Adrenal gland (tissue), 12 donors: Measurements from ENCODE around the gene GALK2. TPM values are rescaled to one million over a fixed set of nuclear protein-coding genes. Genes with fewer than 3 reads are reported as not detected.

Source experiments
- DNase-seq, 7 donors: peaks; one replicate each; pipeline ENCODE4 v3.0.0-alpha.2; 2019 to 2020
- H3K27ac ChIP-seq, 5 donors: fragments of 200-600 bp; sonication (generic) in 4 of 5; 1 replicate in 3 of 5; 2 replicates in 2 of 5; pipeline versions ENCODE4 v1.5.1 to v1.8.0; 2016 to 2020; ENCODE audit warnings: mild to moderate bottlenecking in 1 of 5
- H3K27me3 ChIP-seq: fragments of 200-600 bp; 2 replicates; pipeline ENCODE4 v1.8.0; 2021
- H3K36me3 ChIP-seq, 2 donors: fragments of 200-600 bp; replicated peaks in 1 of 2; 1 replicate in 1 of 2; 2 replicates in 1 of 2; pipeline versions ENCODE4 v1.5.1 to v1.8.0; 2018 to 2022
- H3K4me1 ChIP-seq, 2 donors: fragments of 200-600 bp; replicated peaks in 1 of 2; 1 replicate in 1 of 2; 2 replicates in 1 of 2; pipeline versions ENCODE4 v1.5.1 to v1.8.0; 2018 to 2021
- H3K4me3 ChIP-seq, 4 donors: fragments of 200-600 bp; sonication (generic) in 3 of 4; one replicate each; pipeline ENCODE4 v1.5.1; 2016 to 2018
- H3K9me3 ChIP-seq, 3 donors: fragments of 200-600 bp; sonication (generic) in 1 of 3; replicated peaks in 1 of 3; 1 replicate in 2 of 3; 2 replicates in 1 of 3; pipeline versions ENCODE4 v1.5.1 to v1.8.0; 2016 to 2021
- CTCF ChIP-seq, 6 experiments: fragments of 450-650 bp in 4 of 6; fragments of 200-600 bp in 2 of 6; sonication (generic) in 1 of 6; IDR thresholded peaks; 1 replicate in 5 of 6; 2 replicates in 1 of 6; pipeline versions ENCODE4 v1.5.1 to v1.8.0; 2016 to 2021; ENCODE audit warnings: antibody characterized with exemption in 6 of 6, mild to moderate bottlenecking in 2 of 6, moderate library complexity in 1 of 6
- POLR2A ChIP-seq, 2 donors: fragments of 450-650 bp; IDR thresholded peaks; one replicate each; pipeline ENCODE4 v1.6.1; 2017; ENCODE audit warnings: antibody characterized with exemption in 2 of 2, mild to moderate bottlenecking in 2 of 2, moderate library complexity in 1 of 2
- WGBS, 4 donors: extraction: QIAGEN DNeasy Blood & Tissue Kit in 2 of 4; methylation state at CpG; one replicate each; pipeline versions ENCODE4 v1.1.5 to v1.1.7; 2013 to 2017; 5-methylcytosine and 5-hydroxymethylcytosine counted together
- intact Hi-C, 2 donors: fragments of 100-400 bp; cut with DNase I; formaldehyde crosslinking; loops; one replicate each; pipeline versions ENCODE4 v1.14.1 to v1.15.0; 2022 to 2023
- polyA plus RNA-seq, 3 donors: library from polyadenylated mRNA; stranded (reverse); fragments of 200-250 nt in 2 of 3; fragments of 350-450 nt in 1 of 3; fragmentation: Illumina TruSeq in 1 of 3; extraction: RNeasy Lipid Tissue Mini Kit (QIAGEN cat#74804) in 1 of 3; gene quantifications; one replicate each; pipeline ENCODE4 v1.2.3, GENCODE V29; 2013 to 2014
- total RNA-seq, 9 donors: library from RNA; depleted of rRNA in 4 of 9; stranded (reverse); fragments of >200 nt in 4 of 9; fragments of 120-200 nt in 1 of 9; fragmentation: NEBNext Ultra II Directional in 1 of 9; extraction: Animal tissue kit (Norgen Biotek cat#: 25700) in 1 of 9; gene quantifications; one replicate each; pipeline versions ENCODE4 v1.1.0 to v1.2.4, GENCODE V29; 2013 to 2023
- donor health status: healthy with polysubstance abuse.
- donor health status: Bipolar disorder and iron deficiency.
- donor health status: DM: yes; HTN: yes; CAD: no.
- donor health status: DM: no; HTN: no; CAD: no.
- donor health status: DM: no; HTN: no; CAD: no.
- donor health status: DM: yes; HTN: yes; CAD: no.

The GALK2 gene
- total and polyA plus RNA-seq, 12 donors, result 11.0 to 64.2 (median 49.1) TPM

- Histone ChIP-seq H3K4me3 (no peak overlapping the region), H3K27ac (no peak overlapping the region), H3K4me1 (peaks cover 0 to 6% of the 10 kb centered on the region in 2 donors), H3K36me3 (peaks cover 0 to 4% of the 10 kb centered on the region in 2 donors), H3K27me3 (no peaks in the 10 kb centered on the region), H3K9me3 (no peaks in the 10 kb centered on the region)
- DNase-seq, result peak in 5 of 7 donors; percentile 2 to 55 (median 21)
- 77 to 85% (median 83%) methylated on average over 8 of the region's 8 CpGs for WGBS, 4 donors
- intact Hi-C loops, result no loop called here
- TF ChIP-seq POLR2A (IDR thresholded peaks at IDR 0.05) (no peak), CTCF (IDR thresholded peaks at IDR 0.05) (no peak)
These were observed 100.7 kb downstream of the GALK2 start for GRCh38 chr15:49270541-49271421.

GRCh38 chr15:49273734-49274318 lies 103.8 kb downstream of the GALK2 start:
- Histone ChIP-seq H3K4me1 (peaks cover 0 to 6% of the 10 kb centered on the region in 2 donors), H3K4me3 (no peak overlapping the region), H3K27ac (no peak overlapping the region), H3K36me3 (peaks cover 0 to 4% of the 10 kb centered on the region in 2 donors), H3K9me3 (no peaks in the 10 kb centered on the region), H3K27me3 (no peaks in the 10 kb centered on the region)
- no peak for DNase-seq
- no peak for TF ChIP-seq CTCF (IDR thresholded peaks at IDR 0.05)
- no peak for TF ChIP-seq POLR2A (IDR thresholded peaks at IDR 0.05)
- intact Hi-C loops, result no loop called here
- WGBS, 4 donors, result 71 to 88% (median 79%) methylated on average over 2 of the region's 2 CpGs

- H3K9me3 ChIP-seq, result no peaks in the 10 kb centered on the region
- H3K27ac ChIP-seq, result no peak overlapping the region
- no peaks in the 10 kb centered on the region for H3K27me3 ChIP-seq
- intact Hi-C loops, result no loop called here
- peaks cover 0 to 4% of the 10 kb centered on the region in 2 donors for H3K36me3 ChIP-seq
- H3K4me3 ChIP-seq, result no peak overlapping the region
- no peak for DNase-seq
- TF ChIP-seq CTCF (IDR thresholded peaks at IDR 0.05), result no peak
- TF ChIP-seq POLR2A (IDR thresholded peaks at IDR 0.05), result no peak
- H3K4me1 ChIP-seq, result no peaks in the 10 kb centered on the region
- 92 to 99% (median 95%) methylated on average over 5 of the region's 5 CpGs for WGBS, 4 donors
These were observed 108.7 kb downstream of the GALK2 start for GRCh38 chr15:49278751-49279150.

GRCh38 chr15:49279521-49280456 lies 109.7 kb downstream of the GALK2 start:
- no peak overlapping the region for H3K27ac ChIP-seq
- no peak for DNase-seq
- 94 to 99% (median 96%) methylated on average over 4 of the region's 4 CpGs for WGBS, 4 donors
- H3K36me3 ChIP-seq, result peaks cover 0 to 4% of the 10 kb centered on the region in 2 donors
- TF ChIP-seq POLR2A (IDR thresholded peaks at IDR 0.05) (no peak), CTCF (IDR thresholded peaks at IDR 0.05) (no peak)
- intact Hi-C loops, result no loop called here
- H3K9me3 ChIP-seq, result no peaks in the 10 kb centered on the region
- H3K4me3 ChIP-seq, result no peak overlapping the region
- no peaks in the 10 kb centered on the region for H3K4me1 ChIP-seq
- H3K27me3 ChIP-seq, result no peaks in the 10 kb centered on the region
